ENCODE data around the gene DNAL1.

- peak; percentile 4 for TF ChIP-seq CTCF (IDR thresholded peaks at IDR 0.05; ENCODE audit: poor library complexity)
- no peak for TF ChIP-seq EZH2 (IDR thresholded peaks at IDR 0.05; ENCODE audit: borderline replicate concordance)
Observed at GRCh38 chr14:73723797-73724661, 79.2 kb downstream of the DNAL1 start.
